ENCODE data around the gene ARHGAP36. TPM values are rescaled to one million over a fixed set of nuclear protein-coding genes. Genes with fewer than 3 reads are reported as not detected.

ARHGAP36 gene
- total RNA-seq, 1 donor, result not detected

GRCh38 chrX:131041667-131042066 lies 16.5 kb upstream of the ARHGAP36 start:
- no peak for DNase-seq (ENCODE audit: low read depth)
- no peak overlapping the region for H3K4me3 ChIP-seq (ENCODE audit: low read depth, low read length)
- TF ChIP-seq CTCF (IDR thresholded peaks at IDR 0.05; ENCODE audit: insufficient read depth, low read depth, low read length), result no peak

DNA sequence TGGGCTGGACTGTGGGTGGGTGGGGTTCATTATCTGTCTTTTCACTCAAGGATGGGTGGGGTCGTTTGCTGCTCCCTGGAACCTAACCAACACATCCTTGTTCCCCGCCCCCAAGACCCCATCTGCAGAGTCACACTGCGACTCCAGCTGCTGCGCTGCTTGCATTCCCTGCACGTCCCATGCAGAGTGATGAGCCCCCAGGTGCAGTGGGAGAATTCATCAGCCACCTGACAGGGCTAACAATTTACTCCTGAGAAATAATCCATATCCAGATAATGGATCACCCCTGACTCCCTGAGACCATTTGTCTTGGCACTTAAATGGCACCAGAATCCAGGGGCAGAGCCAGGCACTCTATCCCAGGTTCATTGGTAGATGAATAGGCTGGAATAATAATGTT lies 12.4 kb upstream of the ARHGAP36 start:
- no peak for DNase-seq (ENCODE audit: low read depth)
- no peak for TF ChIP-seq CTCF (IDR thresholded peaks at IDR 0.05; ENCODE audit: insufficient read depth, low read depth, low read length)
- no peak overlapping the region for H3K4me3 ChIP-seq (ENCODE audit: low read depth, low read length)

DNA sequence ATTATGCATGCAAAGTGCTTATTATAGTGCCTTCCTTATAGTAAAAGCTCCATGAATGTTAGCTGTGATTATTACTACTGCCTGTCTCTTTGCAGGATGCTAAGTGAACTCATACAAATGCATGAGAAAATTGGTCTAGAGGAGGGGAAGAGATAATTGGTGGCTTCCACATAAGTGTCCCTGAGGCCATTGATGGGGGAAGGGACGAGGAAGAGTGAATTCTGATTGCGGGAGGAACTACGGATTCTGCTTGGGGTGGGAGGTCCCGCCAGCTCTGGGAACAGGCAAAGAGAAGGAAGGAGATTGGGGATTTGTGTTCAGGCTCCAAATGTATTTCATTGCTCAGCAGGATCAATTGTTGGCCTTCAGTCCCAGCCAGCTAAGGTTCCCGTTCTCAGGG lies 11.6 kb upstream of the ARHGAP36 start:
- no peak for DNase-seq (ENCODE audit: low read depth)
- H3K4me3 ChIP-seq (ENCODE audit: low read depth, low read length), result no peak overlapping the region
- TF ChIP-seq CTCF (IDR thresholded peaks at IDR 0.05; ENCODE audit: insufficient read depth, low read depth, low read length), result no peak

DNA sequence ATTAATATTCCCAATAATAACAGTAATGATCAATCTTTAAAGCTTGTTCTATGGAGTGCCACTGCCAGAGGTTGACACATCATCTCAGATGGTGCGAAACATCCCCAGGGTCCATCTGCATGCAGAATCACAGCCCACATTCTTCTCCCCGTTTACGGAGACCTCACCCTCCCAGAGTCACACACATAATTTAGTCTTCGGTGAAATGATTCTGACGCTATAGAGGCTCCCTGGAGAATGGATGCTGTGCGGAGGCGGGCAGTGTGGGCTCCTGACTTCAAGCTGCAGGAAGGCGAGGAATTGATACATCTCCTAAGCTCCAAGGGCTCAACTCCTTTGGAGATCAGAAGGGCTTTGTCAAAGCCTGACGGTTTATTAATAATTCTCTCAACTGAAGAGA lies 11.0 kb upstream of the ARHGAP36 start:
- H3K4me3 ChIP-seq (ENCODE audit: low read depth, low read length), result no peak overlapping the region
- no peak for TF ChIP-seq CTCF (IDR thresholded peaks at IDR 0.05; ENCODE audit: insufficient read depth, low read depth, low read length)
- DNase-seq (ENCODE audit: low read depth), result no peak

- TF ChIP-seq CTCF (IDR thresholded peaks at IDR 0.05; ENCODE audit: insufficient read depth, low read depth, low read length), result no peak
- no peak overlapping the region for H3K4me3 ChIP-seq (ENCODE audit: low read depth, low read length)
- no peak for DNase-seq (ENCODE audit: low read depth)
Measured at GRCh38 chrX:131053076-131053475, 5.1 kb upstream of the ARHGAP36 start.

- TF ChIP-seq CTCF (IDR thresholded peaks at IDR 0.05; ENCODE audit: insufficient read depth, low read depth, low read length), result no peak
- H3K4me3 ChIP-seq (ENCODE audit: low read depth, low read length), result no peak overlapping the region
- no peak for DNase-seq (ENCODE audit: low read depth)
Measured at GRCh38 chrX:131054906-131055305, 3.2 kb upstream of the ARHGAP36 start.

DNA sequence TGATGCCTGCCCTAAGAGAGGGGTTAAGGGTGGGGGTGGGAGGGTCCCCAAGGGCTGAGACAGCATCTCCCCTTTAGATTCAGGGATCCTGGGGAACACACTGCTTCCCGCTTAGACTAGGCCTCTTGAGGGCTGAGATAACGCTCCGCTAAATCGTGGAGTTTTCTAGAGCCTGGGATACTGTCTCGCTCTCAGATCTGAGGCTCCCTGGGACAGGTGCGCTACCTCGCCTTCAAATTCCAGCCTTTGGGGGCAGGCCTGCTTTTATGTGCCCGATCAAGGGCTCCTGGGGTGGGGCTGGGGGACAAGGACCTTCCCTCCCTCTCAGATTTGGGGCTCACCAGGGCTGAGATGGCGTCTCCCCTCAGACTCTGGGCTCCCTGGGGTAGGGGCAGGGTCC lies 440 bp upstream of the ARHGAP36 start:
- H3K4me3 ChIP-seq (ENCODE audit: low read depth, low read length), result no peak overlapping the region
- no peak for TF ChIP-seq CTCF (IDR thresholded peaks at IDR 0.05; ENCODE audit: insufficient read depth, low read depth, low read length)
- DNase-seq (ENCODE audit: low read depth), result no peak
